ENCODE measurements around the gene WDR88. TPM values are rescaled to one million over a fixed set of nuclear protein-coding genes. Genes with fewer than 3 reads are reported as not detected.

The WDR88 gene
- polyA plus RNA-seq, 1 donor (not counting 4 experiments of a cell fraction or from before 2014, with no cell fraction given) = not detected

DNA sequence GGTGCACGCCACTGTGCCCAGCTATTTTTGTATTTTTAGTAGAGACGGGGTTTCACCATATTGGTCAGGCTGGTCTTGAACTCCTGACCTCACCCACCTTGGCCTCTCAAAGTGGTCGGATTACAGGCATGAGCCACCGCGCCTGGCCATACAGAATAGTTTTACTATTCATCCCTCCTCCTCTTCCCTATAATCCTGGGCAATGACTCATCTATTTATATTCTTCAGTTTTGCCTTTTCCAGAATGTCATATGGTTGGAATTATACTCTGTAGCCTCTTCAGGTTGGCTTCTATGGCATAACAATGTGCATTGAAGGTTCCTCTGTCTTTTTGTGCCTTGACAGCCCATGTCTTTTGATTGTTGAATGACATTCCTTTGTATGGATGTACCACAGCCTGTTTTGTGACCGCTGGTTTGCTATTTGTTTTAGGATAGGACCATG is 40.0 kb downstream of the WDR88 start:
- Histone ChIP-seq H3K4me2 (ENCODE audit: control insufficient read depth, extremely low read depth, insufficient read depth, low read depth, low read length) (no peak overlapping the region), H4K20me1 (ENCODE audit: control insufficient read depth, extremely low read depth, insufficient read depth, low read length) (no peaks in the 10 kb centered on the region), H3K9ac (ENCODE audit: control insufficient read depth, extremely low read depth, insufficient read depth, low read length) (no peak overlapping the region), H3K36me3 (ENCODE audit: control insufficient read depth in 2 of 2, extremely low read depth in 1 of 2, insufficient read depth in 2 of 2, low read length in 2 of 2) (no peaks in the 10 kb centered on the region), H3K9me3 (ENCODE audit: control insufficient read depth, low read depth, low read length) (no peaks in the 10 kb centered on the region), H3K4me1 (ENCODE audit: control insufficient read depth, extremely low read depth, insufficient read depth, low read length) (peaks cover 7% of the 10 kb centered on the region), H3K79me2 (ENCODE audit: control insufficient read depth, insufficient read depth, low read length) (peaks cover 4% of the 10 kb centered on the region), H3K4me3 (ENCODE audit: control insufficient read depth in 2 of 3, extremely low read depth in 1 of 3, insufficient read depth in 2 of 3, low read depth in 1 of 3, low read length in 3 of 3) (no peak overlapping the region), H3K9me1 (ENCODE audit: control insufficient read depth, extremely low read depth, insufficient read depth, low read length) (no peaks in the 10 kb centered on the region), H2AFZ (ENCODE audit: control insufficient read depth, low read length) (no peak overlapping the region), H3K27me3 (ENCODE audit: control insufficient read depth, extremely low read depth, insufficient read depth, low read length) (no peaks in the 10 kb centered on the region), H3K27ac (ENCODE audit: control insufficient read depth, insufficient read depth, low read length) (no peak overlapping the region)
- DNase-seq (ENCODE audit: low read depth, low spot score) = no peak
- dilution Hi-C loops (cut with MboI; ENCODE audit: extremely low pct_ligation_motif_present, low sequenced_read_pairs) = no loop called here
- TF ChIP-seq, protein P1, sequence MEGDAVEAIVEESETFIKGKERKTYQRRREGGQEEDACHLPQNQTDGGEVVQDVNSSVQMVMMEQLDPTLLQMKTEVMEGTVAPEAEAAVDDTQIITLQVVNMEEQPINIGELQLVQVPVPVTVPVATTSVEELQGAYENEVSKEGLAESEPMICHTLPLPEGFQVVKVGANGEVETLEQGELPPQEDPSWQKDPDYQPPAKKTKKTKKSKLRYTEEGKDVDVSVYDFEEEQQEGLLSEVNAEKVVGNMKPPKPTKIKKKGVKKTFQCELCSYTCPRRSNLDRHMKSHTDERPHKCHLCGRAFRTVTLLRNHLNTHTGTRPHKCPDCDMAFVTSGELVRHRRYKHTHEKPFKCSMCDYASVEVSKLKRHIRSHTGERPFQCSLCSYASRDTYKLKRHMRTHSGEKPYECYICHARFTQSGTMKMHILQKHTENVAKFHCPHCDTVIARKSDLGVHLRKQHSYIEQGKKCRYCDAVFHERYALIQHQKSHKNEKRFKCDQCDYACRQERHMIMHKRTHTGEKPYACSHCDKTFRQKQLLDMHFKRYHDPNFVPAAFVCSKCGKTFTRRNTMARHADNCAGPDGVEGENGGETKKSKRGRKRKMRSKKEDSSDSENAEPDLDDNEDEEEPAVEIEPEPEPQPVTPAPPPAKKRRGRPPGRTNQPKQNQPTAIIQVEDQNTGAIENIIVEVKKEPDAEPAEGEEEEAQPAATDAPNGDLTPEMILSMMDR (optimal IDR thresholded peaks at IDR 0.05 in 1 of 3, IDR thresholded peaks at IDR 0.05 in 1 of 3, conservative IDR thresholded peaks at IDR 0.05 in 1 of 3; ENCODE audit: extremely low read depth in 1 of 3, insufficient read depth in 2 of 3, low read length in 3 of 3) = no peak
- TF ChIP-seq EZH2 (IDR thresholded peaks at IDR 0.05; ENCODE audit: low read length) = no peak
- FAIRE-seq = no peak

DNA sequence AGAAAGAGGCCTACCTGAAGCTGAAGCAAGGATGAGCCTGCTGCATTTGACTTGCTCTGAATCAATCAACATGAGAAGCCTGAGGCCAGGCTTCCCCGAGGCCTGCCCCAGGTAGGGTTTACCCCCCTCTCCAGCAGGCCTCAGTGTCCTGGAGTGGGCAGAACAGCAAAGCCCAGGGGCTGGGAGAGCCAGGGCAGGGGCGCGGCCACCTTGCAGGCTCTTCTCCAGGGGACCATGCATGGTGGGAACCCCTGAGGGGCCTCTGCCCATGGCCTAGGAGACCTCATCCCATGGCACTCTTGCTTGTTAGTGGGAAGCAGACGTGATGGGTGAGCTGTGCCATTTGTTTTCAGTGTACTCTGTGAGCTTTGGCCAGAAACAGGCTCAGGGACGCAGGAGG is 42.3 kb downstream of the WDR88 start:
- no peak for TF ChIP-seq EZH2 (IDR thresholded peaks at IDR 0.05; ENCODE audit: low read length)
- TF ChIP-seq, protein P1 (optimal IDR thresholded peaks at IDR 0.05 in 1 of 3, IDR thresholded peaks at IDR 0.05 in 1 of 3, conservative IDR thresholded peaks at IDR 0.05 in 1 of 3; ENCODE audit: extremely low read depth in 1 of 3, insufficient read depth in 2 of 3, low read length in 3 of 3) = no peak
- H3K9me3 ChIP-seq (ENCODE audit: control insufficient read depth, low read depth, low read length) = no peaks in the 10 kb centered on the region
- FAIRE-seq (no peak), DNase-seq (ENCODE audit: low read depth, low spot score) (no peak)
- H3K4me1 ChIP-seq (ENCODE audit: control insufficient read depth, extremely low read depth, insufficient read depth, low read length) = peaks cover 12% of the 10 kb centered on the region
- H3K9ac ChIP-seq (ENCODE audit: control insufficient read depth, extremely low read depth, insufficient read depth, low read length) = no peak overlapping the region
- H4K20me1 ChIP-seq (ENCODE audit: control insufficient read depth, extremely low read depth, insufficient read depth, low read length) = no peaks in the 10 kb centered on the region
- H3K4me2 ChIP-seq (ENCODE audit: control insufficient read depth, extremely low read depth, insufficient read depth, low read depth, low read length) = no peak overlapping the region
- no peaks in the 10 kb centered on the region for H3K9me1 ChIP-seq (ENCODE audit: control insufficient read depth, extremely low read depth, insufficient read depth, low read length)
- H3K4me3 ChIP-seq (ENCODE audit: control insufficient read depth in 2 of 3, extremely low read depth in 1 of 3, insufficient read depth in 2 of 3, low read depth in 1 of 3, low read length in 3 of 3) = no peak overlapping the region
- no peaks in the 10 kb centered on the region for H3K27me3 ChIP-seq (ENCODE audit: control insufficient read depth, extremely low read depth, insufficient read depth, low read length)
- no peak overlapping the region for H2AFZ ChIP-seq (ENCODE audit: control insufficient read depth, low read length)
- dilution Hi-C loops (cut with MboI; ENCODE audit: extremely low pct_ligation_motif_present, low sequenced_read_pairs) = no loop called here
- H3K36me3 ChIP-seq (ENCODE audit: control insufficient read depth in 2 of 2, extremely low read depth in 1 of 2, insufficient read depth in 2 of 2, low read length in 2 of 2) = no peaks in the 10 kb centered on the region
- no peak overlapping the region for H3K27ac ChIP-seq (ENCODE audit: control insufficient read depth, insufficient read depth, low read length)
- H3K79me2 ChIP-seq (ENCODE audit: control insufficient read depth, insufficient read depth, low read length) = peaks cover 4% of the 10 kb centered on the region

All from keratinocyte (primary cell).